Erythroblast (primary cell): ENCODE data around the gene TUBA4A.

Source experiments
- GATA1 ChIP-seq: IDR thresholded peaks from 2 replicates; pipeline ENCODE4 v1.6.1; 2011; ENCODE audit warnings: low read depth, mild to moderate bottlenecking, control low read depth, low read length, moderate library complexity
- POLR2A ChIP-seq: IDR thresholded peaks from 2 replicates; pipeline ENCODE4 v1.6.1; 2011; ENCODE audit warnings: mild to moderate bottlenecking, low read length

- TF ChIP-seq POLR2A (no peak), GATA1 (no peak)
These were observed 36.0 kb upstream of the TUBA4A start for GRCh38 chr2:219289537-219290361.
